GM18505 (cell line): Measurements from ENCODE around the gene COG7.

Source experiments
- ATAC-seq: cut with Tn5 transposase; IDR thresholded peaks from one replicate; pipeline ENCODE4 v1.9.1; 2021; ENCODE audit not compliant: unreplicated experiment
- POLR2A ChIP-seq: IDR thresholded peaks from 4 replicates; pipeline ENCODE4 v1.6.1; 2011; ENCODE audit warnings: borderline replicate concordance; ENCODE audit not compliant: insufficient read depth, insufficient read length; ENCODE audit errors: extremely low read depth

Gene COG7

GRCh38 chr16:23362460-23363317 is 90.3 kb downstream of the COG7 start:
- no peak for ATAC-seq
- no peak for TF ChIP-seq POLR2A

DNA sequence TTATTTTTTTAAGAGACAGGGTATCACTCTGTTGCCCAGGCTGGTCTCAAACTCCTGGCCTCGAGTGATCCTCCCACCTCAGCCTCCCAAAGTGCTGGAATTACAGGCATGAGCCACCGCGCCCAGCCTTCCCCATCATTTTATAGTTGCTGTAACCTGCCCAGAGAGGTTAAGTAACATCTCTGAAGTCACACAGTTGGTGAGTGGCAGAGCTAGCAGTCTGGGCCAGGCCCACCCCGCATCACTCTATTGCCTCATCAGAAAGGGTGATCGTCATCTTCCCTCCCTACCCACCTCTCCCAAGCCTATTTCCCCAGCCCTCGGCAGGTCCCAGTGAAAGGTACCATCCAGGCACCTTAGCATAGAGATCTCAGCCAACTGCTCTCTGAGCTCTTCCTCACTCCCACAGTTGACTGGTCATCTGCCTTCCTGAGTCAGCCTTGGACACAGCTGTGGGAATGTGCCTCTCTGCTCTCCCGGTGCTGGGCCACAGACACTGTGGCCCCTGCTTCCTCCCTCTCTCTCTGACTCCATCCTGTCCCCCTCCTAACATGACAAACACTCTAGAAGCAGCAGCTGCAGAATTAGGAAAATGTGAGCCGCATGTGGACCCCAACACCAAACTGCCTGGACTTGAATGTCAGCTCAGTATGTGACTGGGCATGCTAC is 93.8 kb downstream of the COG7 start:
- no peak for ATAC-seq
- TF ChIP-seq POLR2A: no peak

GRCh38 chr16:23357761-23358290 is 95.2 kb downstream of the COG7 start:
- TF ChIP-seq POLR2A: no peak
- no peak for ATAC-seq

GRCh38 chr16:23356941-23357340 is 96.0 kb downstream of the COG7 start:
- TF ChIP-seq POLR2A: no peak

DNA sequence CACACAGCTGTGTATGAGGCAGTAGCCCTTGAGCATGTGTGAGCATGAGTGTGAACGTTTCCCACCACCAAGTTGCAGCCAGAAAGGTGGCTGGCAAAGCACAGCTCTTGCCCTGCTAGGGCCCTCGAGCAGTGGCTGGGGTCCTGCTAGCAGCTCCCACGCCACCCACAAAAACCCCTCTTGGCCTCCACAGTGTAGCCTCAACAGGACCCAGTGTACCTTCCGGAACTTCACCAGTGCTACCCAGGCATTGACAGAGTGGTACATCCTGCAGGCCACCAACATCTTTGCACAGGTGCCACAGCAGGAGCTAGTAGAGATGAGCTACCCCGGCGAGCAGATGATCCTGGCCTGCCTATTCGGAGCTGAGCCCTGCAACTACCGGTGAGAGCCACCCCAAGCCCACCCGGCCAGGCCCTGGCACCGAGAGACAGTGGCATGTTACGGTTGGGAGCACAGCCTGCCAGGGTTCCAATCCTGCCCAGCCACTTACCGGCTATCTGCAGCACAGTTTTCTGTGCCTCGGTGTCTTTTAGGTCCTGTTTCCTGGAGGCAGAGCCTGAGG is 97.8 kb downstream of the COG7 start:
- ATAC-seq: no peak
- no peak for TF ChIP-seq POLR2A

More at GRCh38 chr16:23356941-23357340, 96.0 kb downstream of the COG7 start:
- no peak for ATAC-seq

DNA sequence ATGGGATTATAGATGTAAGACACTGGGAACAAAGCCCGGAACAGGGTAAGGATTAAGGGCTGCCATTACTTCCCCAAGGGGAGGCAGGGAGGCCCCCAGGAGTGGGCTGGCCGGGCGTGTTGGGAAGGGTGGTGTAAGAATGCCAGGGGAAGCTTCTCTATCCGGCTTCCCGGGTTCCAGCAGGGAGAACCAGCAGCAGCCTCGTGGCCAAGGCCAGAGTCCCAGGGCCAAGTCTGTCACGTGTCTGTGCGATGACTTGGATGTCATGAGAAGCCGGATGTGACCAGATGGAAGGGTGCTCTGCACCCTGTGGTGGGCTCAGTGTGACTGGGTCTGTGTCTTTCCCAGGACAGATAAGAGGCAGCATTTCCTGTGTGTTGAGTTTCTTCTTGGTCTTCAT is 98.7 kb downstream of the COG7 start:
- no peak for ATAC-seq
- TF ChIP-seq POLR2A: no peak

GRCh38 chr16:23353440-23353839 is 99.5 kb downstream of the COG7 start:
- ATAC-seq: no peak
- TF ChIP-seq POLR2A: no peak

- no peak for ATAC-seq
- TF ChIP-seq POLR2A: no peak
Measured at GRCh38 chr16:23351360-23351759, 101.6 kb downstream of the COG7 start.

- TF ChIP-seq POLR2A: no peak
- no peak for ATAC-seq
Measured at GRCh38 chr16:23348579-23349469, 104.2 kb downstream of the COG7 start.

DNA sequence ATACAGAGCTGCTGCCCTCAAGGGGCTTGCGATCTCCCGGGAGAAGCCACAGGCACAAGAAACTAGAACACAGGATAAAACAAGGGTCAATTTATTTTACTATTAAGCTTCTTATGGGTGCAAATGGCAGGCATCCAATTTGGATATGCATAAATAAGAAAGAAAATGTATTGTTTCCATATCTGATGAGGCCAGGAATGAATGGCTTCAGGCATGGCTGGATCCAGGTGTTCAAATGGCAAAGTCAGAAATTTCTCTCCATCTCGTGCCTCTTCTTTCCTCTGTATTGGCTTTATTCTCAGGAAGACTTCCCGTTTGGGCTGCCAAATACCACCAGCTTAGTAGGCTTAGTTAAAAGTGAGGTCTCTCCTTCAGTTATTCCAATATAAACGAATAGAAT is 107.8 kb downstream of the COG7 start:
- TF ChIP-seq POLR2A: no peak
- no peak for ATAC-seq

DNA sequence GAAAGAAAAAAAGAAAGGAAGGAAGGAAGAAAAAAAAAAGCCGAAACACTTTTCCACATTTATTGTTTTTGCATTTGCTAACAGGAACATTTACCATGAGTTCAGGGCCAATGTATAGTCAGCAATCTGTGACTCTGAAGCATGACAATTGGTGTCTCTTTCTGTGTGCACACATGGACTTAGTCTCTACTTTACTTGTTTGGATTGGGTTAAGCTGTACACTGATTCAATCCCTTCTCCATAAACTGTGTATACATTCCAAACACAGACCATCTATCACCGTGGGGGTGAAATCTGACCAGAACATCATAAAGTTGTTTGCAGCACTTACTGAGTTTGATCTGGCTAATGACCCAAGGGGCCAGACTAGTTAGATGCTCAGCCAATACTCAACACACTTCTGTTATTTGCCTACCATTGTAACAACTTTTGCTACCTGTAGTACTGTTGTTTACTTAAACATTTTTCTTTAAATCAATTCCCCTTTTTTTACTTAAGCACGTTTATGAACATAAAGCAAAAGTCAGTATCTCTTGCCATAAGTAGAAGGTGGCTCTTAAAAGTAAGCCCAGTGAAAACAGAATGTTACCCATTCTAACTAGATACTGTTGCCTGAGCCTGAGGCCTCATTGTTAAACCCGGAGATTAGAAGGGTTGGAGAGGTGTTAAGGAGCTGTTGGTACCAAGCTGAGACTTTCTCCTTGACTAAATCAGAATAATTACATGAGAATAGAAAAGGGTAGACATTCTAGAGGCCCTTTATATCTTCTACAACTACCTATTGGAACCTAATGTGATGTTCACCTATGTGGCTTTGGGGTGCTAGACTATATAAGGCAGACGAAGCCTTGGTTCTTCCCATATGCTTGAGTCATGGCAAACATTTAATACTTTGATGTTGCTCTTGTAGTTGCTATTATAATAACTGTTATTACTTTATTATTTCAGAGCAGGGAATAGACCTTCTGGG is 109.1 kb downstream of the COG7 start:
- TF ChIP-seq POLR2A: no peak
- no peak for ATAC-seq

DNA sequence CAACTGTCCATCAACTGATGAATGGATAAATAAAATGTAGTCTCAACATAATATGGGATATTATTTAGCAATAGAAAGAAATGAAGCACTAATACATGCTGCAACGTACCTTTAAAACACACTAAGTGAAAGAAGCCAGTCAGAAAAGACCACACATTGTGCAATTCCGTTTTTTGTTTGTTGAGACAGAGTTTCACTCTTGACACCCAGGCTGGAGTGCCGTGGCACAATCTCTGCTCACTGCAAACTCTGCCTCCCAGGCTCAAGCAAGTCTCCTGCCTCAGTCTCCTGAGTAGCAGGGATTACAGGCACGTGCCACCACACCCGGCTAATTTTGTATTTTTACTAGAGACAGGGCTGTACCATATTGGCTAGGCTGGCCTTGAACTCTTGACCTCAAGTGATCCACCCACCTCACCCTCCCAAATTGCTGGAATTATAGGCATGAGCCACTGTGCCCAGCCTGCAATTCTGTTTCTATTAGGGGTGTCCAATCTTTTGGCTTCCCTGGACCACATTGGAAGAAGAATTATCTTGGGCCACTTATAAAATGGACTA is 110.8 kb downstream of the COG7 start:
- no peak for ATAC-seq

DNA sequence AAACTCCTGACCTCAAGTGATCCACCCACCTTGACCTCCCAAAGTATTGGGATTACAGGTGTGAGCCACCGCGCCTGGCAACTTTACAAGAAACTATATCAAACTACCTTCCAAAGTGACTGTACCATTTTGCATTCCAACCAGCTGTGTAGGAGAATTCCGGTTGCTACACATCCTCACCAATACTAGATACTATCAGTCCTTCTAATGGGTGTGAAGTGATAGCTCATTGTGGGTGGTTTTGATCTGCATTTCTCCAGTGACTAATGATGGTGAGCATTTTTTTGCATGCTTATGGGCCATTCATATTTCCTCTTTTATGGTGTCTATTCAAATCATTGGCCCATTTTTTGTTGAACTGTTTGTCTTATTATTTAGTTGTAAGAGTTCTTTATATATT is 113.2 kb downstream of the COG7 start:
- ATAC-seq: no peak
- no peak for TF ChIP-seq POLR2A

More for the DNA sequence above, 110.8 kb downstream of the COG7 start:
- TF ChIP-seq POLR2A: no peak
